Measurements from ENCODE around the gene VASH1. TPM values are rescaled to one million over a fixed set of nuclear protein-coding genes. Genes with fewer than 3 reads are reported as not detected.

The VASH1 gene
- total RNA-seq, 1 donor from 2014 or later = 18.4 TPM

DNA sequence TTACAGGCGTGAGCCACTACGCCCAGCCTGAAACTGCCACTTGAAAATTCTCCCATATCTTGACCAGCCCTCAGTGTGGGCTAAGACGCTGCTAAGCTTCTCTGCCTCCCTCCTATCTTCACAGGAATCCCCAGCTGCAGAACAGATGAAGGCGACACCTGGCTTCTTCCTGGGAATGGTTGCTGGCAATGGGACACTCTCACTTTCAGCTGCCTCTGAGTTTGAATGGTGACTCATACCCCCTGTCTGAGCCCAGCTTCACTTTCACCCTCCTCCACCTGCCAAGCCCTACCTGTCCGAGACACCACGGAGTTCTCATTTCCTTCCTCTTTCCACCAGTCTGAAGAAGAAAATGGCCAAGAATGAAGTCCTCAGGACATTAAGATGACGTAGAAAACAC, 18.3 kb upstream of the VASH1 start:
- no peak for DNase-seq (ENCODE audit: low spot score)

DNA sequence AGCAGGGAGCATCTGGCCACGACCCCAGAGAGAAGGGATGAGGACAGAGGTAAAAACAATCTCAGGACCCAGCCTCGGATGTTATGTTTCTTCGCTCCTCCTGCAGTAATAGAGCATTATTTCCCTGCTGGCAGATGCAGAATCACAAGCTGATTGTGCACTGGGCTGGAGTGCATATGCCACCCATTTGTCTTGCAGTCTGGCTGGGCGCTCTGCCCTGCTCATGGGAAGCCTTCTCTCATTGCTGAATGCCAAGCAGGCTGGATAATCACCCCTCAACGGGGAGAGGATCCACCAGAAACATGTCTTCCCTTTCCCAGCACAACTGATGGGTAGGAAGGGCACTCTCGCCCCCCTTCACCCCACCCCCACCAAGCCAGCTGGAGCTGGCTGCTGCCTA, 8.5 kb upstream of the VASH1 start:
- no peak for DNase-seq (ENCODE audit: low spot score)

DNA sequence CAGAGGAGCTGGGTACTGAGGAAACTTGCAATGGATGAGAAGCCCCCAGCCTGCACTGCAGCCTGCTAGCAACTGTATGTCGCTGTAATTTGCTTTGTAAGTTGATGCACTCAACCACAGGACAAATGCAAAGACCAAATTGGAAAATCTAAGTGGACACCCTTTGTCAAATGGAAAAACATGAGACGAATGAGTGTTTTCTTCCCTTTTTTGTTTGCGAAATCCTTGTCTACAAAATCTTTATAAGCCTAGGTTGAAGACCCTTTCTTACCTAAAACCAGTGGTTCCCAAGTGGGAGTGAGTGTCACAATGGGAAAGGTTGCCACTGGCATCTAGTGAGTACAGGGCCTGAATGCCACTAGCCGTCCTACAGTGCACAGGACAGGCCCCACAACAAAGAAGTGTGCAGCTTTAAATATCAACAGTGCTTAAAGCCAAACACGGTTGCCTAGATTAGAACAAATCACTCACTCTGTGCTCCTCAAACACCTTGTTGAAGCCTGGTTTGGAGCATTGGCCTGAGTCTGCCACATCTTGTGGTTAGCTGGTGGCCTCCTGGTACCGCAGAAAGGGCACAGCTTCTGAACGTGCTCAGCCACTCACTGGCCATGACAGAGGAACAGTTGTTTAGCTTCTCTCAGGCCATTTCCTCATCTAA, 7.6 kb upstream of the VASH1 start:
- DNase-seq (ENCODE audit: low spot score) = no peak

DNA sequence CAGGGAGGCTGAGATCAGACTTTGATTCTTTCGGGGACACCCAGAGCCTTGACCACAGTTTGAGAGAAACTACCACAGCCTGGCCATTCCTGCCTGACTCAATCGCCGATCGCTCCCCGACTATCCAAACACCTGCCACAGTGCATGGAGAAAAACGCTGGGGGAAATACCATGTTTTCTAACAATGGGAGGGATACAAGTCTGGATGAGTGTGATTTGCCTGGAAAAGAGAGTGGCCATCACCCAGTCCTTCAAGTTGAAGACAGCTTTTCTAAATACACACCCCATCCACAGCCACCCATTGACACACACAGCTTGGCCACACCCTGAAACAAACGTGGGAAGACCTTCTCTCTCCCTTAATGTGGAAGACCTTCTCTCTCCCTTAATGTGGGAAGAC, 6.7 kb upstream of the VASH1 start:
- DNase-seq (ENCODE audit: low spot score) = no peak

DNA sequence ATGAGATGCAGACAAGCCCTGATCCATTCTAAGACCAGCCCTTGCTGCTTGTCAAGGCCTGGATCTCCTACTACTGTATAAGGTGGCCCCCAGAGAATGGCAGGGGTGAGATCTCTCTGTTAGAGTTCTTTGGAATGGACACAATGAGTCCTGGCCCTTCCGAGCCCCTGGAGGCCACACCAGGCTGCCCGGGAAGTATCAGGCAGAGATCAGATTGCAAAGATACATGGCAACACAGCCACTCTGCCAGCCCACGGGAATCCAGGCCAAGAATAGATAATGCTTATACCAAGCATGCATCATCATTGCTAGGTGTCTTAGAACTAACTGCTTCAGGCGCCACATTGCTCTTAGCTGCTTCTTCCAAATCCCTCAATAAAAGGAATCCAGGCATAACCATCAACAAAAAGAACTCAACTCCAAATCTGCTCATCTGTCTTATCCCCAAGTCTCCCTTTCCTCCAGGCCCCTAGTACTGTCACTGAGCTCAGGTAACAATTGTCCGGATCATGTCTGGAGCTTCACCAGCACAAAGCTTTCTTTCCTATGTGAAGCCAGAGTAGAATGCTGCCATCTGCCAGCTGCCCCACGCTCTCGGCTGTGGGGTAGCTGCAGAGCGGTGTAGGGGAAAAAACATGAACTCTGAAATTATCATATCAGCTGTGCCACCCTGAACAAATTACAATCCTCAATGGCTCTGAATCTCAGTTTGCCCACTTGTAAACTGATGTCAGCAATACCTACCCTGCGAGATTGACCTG, 5.5 kb upstream of the VASH1 start:
- DNase-seq (ENCODE audit: low spot score) = no peak

DNA sequence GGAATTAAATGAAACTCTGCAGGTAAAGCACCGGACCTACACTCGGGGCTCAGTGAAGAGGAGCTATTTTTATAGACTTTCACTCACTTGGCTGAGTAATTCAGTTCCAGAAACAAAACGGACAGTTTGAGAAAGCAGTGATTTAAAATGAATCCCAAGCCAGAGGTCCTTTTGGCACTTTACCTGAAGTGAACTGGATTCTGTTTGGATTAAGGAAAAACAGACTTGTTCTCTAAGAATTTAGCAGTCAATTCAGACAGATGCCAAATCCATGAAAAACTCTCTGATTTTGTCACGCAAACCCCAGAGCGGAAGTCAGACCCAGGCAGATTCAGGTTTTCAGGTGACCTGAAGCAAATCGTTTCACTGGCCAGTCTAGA, 4.9 kb upstream of the VASH1 start:
- DNase-seq (ENCODE audit: low spot score) = no peak

DNA sequence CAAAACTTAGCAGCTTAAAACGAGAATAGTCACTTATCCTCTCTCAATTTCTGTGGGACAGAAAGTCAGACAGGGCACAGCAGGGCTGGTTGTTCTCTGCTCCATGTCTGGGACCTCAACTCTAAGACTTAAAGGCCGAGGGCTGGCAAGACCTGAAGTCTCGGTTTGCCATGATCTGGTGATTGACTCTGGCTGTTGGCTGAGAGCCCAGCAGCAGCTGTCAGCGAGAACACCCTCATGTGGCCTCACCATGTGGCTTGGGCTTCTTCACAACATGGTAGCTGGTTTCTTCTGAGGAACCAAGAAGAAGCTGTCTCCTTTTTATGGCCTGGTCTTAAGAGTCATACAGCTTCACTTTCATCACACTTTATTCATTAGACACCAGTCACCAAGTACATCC, 1.7 kb upstream of the VASH1 start:
- no peak for DNase-seq (ENCODE audit: low spot score)

DNA sequence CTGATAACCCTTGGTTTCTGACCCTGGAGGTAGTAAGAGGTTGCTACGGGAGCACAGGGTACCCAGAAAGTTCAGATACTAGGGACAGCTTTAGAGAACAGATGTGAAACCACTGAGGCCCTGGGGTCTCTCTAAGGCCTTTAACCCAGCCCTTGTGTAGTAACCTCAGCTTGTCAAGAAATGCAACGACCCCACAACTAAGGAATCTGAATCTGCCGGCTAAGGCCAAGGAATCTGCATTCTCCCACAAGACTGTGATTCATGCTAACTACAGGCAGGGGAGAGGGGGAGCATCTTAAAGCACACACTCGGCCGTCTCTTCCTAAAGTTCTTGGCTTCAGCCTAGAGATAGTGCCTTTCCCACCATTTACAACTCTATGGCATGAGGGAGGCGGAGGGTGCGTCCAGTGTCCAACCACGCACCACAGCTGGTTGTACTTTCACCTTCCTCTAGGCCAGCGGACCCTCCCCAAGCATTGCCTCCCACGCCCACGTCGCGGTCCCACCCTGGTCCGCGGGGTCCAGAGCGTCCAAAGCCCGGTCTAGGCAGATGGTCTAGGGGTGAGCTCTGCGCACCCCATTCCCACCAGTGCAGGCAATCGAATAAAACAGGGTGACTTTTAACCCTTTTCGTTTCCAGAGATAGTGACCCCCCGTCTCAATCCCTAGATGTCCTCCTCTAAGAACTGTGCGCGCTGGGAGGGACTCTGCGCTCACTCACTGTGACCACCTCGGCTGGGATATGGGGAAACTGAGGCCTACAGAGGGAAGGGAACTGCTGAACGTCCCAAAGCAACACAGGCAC, 735 bp upstream of the VASH1 start:
- DNase-seq (ENCODE audit: low spot score) = no peak

DNA sequence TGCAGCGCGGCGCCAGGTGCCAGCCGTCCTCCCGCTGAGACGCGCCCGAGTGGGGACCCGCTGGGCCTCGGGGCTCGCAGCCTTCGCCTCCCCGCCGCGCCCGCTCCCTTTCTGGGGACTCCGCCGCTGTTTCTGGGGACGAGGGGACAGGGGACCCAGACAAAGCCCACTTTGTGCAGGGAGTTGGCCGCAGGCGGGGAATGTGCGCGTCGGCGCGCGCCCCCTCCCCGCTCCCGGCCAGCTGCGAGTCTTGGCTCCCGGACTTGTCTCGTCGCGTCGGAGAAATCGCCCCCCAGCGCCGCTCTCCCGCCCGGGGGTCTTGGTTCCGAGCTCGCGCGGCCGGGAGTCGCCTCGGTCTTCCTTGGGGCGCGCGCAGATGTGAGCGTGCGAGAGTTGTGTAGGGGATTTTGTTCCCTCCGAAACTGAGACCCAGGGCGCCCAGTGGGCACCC, 717 bp downstream of the VASH1 start:
- no peak for DNase-seq (ENCODE audit: low spot score)

DNA sequence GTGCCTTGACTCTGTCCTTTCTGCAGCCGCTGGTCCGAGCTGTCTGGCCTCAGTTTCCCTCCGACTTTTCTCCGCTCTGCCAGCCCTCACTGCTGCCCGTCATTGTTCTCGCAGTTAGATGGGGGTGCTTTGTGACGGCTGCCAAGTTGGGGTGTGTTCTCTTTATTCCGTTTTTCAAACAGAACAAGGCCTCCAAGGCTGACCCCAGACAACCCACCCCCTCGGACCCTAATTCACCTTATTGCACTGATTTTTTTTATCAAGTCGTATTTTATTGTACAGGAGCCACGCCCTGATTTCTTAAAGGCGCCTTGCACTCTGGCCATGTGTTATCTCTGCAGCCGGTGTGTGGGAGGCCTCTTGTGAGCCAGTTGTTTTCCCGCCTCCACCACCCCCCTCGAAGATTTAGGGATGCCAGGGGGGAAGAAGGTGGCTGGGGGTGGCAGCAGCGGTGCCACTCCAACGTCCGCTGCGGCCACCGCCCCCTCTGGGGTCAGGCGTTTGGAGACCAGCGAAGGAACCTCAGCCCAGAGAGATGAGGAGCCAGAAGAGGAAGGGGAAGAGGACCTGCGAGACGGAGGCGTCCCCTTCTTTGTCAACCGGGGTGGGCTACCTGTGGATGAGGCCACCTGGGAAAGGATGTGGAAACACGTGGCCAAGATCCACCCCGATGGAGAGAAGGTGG, 1.3 kb downstream of the VASH1 start:
- DNase-seq (ENCODE audit: low spot score) = no peak

DNA sequence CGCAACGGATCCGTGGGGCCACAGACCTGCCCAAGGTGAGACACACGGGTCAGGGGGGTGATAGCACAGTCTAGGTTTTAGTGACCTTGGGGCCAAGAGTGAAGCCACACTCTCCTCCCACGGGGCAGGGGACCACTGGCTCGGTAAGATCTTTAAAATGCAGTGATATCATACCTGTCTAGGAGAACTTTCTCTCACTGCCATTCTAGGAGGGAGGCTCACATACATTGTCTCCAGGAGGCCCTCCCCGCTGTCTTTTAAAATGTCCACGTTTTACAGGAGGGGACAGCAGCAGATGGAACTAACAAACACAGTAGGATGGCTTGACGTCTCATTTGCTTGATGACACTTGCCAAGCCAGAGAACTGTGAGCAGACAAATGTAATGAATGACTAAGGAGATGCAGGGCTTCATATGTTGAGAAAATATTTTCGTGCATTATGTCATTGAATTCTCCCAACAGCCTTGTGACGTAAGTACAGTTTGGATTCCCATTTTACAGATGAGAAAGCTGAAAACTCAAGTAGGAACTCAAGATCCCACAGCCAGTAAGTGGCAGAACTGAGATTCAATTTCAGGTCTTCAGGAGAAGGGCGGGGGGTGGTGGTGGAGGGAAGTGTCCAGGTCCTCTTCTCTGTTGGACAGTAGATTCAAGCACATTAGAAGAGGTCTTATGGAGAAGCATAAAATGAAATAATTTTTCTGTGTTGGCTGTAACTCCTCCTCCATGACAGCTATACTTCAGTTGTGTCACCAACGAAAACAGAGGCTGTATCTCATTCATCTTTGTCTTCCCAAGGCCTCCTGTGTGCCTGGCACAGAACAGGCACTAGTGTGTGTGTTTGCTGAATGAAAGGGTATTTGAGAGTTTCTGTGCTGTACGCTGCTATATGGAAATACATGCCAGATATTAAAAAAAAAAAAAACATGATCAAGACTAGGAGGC, 2.1 kb downstream of the VASH1 start:
- DNase-seq (ENCODE audit: low spot score) = no peak

DNA sequence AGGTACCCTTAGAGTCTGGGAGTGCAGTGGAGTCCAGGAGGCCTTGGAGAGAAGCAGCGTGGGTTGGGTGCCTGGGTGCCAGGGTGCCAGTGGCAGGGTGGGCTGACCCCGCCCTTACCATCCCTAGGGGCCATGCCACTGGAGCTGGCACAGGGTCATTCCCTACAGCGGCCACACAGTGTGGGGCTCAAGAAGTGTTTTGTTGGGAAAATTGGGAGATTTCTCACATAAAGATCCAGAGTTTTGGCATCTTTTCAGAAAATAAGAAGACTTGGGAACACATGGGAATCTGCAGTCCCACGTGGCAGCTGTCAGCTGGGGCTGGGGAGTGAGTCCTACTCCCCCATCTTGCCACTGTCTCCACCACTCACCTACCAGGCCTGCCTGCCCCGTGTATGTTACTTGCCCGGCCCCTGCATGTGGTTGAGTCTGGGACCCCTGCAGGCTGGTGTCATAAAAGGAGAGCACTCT, 4.2 kb downstream of the VASH1 start:
- no peak for DNase-seq (ENCODE audit: low spot score)

DNA sequence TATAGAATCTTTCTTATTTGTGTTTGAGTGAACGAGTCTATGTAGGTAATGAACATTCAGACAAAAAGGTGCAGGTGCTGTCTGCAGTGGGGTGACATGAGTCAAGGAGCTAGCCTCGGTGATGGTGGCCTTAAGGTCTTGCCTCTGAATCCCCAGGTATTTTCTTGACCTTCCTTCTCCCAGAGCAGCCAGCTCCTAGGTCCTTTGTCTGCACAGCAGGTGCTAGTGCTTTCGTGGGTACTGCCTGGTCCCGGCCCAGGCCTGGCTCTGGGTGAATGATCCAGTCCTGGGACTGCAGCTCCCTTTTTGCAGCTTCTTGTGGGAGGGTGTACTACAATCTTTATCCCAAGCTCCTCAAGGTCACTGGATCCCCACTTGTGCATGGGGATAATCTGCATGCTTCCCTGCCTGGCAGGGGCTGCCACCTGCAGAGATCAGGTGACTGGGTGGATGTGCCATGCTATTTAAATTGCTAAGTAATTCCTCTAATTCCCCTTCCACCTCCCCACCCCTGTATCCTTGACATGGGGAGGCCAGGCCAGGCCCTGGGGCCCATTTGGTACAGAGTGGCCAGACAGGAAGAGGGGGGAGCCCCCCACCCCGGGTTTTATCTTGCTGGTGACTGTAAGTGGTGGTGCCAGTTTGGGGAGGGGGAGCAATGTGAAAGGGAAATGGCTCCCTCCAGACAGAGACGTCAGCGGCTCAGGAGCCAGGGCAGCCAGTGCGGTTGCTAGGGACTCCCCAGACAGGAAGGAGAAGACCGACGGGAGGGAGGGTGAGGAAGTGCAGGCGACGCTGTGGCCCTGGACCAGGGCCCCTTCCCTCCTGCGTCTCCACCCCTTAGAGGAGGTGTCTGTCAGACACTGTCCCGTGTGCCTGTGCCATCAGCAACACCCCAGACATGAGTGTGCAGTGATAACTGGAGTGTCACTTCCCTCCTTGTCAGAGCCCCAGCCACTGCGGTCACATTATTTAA, 6.7 kb downstream of the VASH1 start:
- DNase-seq (ENCODE audit: low spot score) = peak; percentile 45

DNA sequence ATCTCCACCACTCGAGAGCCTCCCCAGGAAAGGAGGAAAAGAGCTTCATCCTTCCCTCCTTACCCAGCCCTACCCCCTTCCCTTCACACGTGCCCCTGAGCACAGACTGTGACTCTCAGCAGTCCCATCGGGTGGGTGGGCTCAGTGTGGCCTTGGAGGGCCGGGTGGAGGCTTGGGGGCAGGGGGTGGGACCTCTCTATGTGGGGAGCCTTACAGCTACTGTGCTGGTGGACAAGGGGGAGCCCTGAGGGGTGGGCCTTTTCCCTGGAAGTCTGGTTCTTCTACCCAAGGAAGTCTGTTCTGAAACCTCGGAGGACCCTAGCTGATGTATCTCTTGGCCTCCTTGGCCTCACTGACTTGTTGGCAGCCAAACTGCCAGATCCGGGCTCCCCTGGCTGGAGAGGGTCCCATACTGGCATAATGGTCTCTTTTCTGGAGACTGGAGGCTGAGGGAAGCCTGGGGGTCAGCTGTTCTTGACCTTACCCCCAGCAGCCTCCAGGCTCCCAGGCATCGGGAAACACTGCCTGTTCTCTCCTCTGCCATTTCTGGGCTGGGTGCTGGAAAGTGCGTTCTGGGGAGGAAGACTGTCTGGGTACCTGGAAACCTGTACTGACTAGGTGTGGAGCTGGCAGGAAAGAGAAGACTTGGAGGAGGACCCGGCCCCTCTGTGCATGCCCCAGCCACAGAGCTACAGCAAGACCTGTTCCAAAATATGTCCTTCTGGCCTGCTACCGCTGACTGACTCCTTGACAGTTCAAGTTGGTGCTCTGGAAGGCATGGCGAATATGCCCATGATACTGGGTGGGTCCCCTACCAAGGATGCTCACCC, 7.6 kb downstream of the VASH1 start:
- peak; percentile 6 for DNase-seq (ENCODE audit: low spot score)

DNA sequence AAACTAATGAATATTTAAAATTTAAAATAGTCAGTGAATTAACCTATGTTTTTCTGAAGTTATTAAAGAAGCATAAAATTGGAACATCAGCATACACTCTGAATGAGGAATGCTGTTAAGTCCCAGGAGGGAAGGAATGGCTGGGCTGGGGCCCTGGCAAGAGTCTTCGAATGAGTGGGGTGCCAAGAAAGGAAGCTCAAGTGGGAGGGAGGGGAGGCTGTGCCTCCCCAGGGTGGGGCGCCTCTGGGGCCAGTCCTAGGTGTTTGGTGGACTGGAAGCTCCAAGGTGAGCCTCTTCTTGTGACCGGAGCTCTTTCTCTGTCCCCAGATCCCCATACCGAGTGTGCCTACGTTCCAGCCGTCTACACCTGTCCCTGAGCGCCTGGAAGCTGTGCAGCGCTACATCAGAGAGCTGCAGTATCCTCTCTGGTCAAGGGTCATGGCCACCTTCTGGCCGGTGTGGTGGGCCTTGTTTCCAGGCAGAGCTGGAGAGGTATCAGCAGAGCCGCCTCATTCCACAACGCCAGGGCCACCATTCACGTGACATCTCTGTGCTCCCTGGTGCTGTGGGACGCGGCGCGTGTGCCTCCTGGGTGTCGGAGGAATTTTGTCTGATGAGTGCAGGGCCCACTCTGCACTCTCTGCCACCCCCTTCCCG, 8.5 kb downstream of the VASH1 start:
- peak; percentile 8 for DNase-seq (ENCODE audit: low spot score)

DNA sequence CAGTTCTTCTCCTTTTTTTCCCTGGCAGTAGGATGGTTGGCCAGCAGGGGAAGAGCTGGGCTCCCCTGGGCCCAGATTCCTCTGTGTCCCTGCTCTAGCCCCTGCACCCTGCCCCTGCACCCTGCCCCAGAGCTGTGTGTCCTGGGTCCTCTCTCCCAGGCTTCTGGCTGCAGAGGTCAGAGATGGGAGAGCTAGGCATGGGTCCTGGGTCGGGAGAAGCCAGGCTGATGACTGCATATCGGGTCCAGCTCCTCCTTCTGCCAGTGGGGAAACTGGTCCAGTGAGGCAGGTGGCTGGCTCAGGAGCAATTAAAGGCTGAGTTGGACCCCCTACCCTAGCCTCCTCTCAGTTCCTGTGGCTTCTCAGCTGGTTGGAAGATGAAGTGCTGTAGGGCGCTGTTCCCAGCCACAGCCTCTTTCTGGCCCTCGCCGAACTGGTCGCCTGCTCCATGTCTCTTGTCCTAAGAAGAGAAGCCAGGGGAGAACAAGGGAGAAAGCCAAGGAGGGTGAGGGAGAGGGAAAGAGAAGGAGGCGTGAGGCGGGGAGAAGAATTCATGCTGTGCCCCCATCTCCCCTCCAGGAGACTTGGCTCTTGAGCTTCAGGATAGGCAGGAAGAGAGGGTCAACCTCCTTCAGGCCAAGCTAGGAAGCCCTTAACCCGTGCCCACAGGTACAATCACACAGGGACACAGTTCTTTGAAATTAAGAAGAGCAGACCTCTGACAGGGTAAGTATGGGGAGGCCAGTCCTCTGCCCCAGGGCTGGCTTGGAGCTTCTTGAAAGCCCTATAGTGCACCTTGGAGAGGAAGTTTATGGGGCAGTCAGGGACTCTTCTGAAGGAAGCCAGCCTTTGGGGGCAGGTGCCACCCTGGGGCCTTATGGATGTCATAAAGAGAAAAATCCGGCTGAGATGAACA, 9.5 kb downstream of the VASH1 start:
- peak; percentile 6 for DNase-seq (ENCODE audit: low spot score)

DNA sequence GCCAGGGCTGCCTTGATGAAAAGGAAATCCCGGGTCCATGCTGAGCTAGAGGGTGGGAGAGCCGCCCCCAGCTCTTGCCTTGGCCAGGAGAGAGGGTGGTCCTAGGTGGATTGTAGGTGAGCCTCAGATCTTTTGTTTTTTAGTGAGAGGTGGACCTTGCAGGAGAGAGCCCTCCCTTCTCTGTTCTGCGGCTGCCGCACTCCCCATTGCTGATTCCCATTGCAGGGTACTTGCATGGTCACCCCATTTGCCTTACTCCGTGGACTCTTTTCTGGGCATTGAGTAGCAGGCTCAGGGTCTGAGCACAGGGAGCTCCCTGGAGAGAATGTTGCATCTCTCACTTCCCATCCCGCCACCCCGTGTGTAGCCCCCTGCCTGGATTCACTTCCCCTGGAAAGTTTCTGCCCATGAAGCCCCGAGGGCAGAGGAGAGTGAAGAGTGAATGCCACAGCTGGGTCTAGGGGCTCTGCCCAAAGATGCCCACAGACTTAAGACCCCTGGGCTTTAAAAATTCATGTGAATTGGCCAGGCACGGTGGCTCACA, 10.2 kb downstream of the VASH1 start:
- peak; percentile 9 for DNase-seq (ENCODE audit: low spot score)
